K562 (cell line): ENCODE data around the gene HSP90AA1. TPM values are rescaled to one million over a fixed set of nuclear protein-coding genes. Genes with fewer than 3 reads are reported as not detected.

ENCODE experiments used
- ARID1B ChIP-seq: fragments of 450-650 bp; IDR thresholded peaks from 2 replicates; pipeline ENCODE4 v1.6.1; 2016; ENCODE audit warnings: antibody characterized with exemption, mild to moderate bottlenecking, inconsistent platforms
- CHAMP1 ChIP-seq: fragments of 450-650 bp; IDR thresholded peaks from 2 replicates; pipeline ENCODE4 v1.6.1; 2016; ENCODE audit warnings: mild to moderate bottlenecking
- ELK3 ChIP-seq: fragments of 450-650 bp; formaldehyde crosslinking; IDR thresholded peaks from 2 replicates; pipeline ENCODE4 v1.4.0; 2020; ENCODE audit warnings: mild to moderate bottlenecking
- EP300 ChIP-seq: IDR thresholded peaks from 2 replicates; pipeline ENCODE4 v1.6.1; 2012; ENCODE audit warnings: low read length, improper control_type of control experiment
- EP400 ChIP-seq: fragments of 450-650 bp; IDR thresholded peaks from 2 replicates; pipeline ENCODE4 v1.6.1; 2017; ENCODE audit warnings: antibody characterized with exemption, mild to moderate bottlenecking, moderate library complexity
- ETV5 ChIP-seq: sonication (generic); formaldehyde crosslinking; IDR thresholded peaks from 2 replicates; pipeline ENCODE4 v1.4.0; 2020; ENCODE audit warnings: low read depth, mild to moderate bottlenecking, missing genetic modification reagents
- FOXJ3 ChIP-seq: sonication (generic); formaldehyde crosslinking; IDR thresholded peaks from 2 replicates; pipeline ENCODE4 v1.4.0; 2020; ENCODE audit warnings: mild to moderate bottlenecking, missing genetic modification reagents
- HDAC6 ChIP-seq: IDR thresholded peaks from 2 replicates; pipeline ENCODE4 v1.6.1; 2012; ENCODE audit warnings: low read depth, mild to moderate bottlenecking, control low read depth, inconsistent platforms, low read length, moderate library complexity
- NCOR1 ChIP-seq: fragments of 450-650 bp; IDR thresholded peaks from 2 replicates; pipeline ENCODE4 v1.6.1; 2016; ENCODE audit warnings: mild to moderate bottlenecking, moderate library complexity
- TFAM ChIP-seq: fragments of 250-450 bp; sonication (Bioruptor Pico); conservative IDR thresholded peaks from 2 replicates; pipeline ENCODE4 v1.5.0; 2021; ENCODE audit warnings: mild to moderate bottlenecking, moderate library complexity
- ZFPM2 ChIP-seq: fragments of 250-450 bp; sonication (Bioruptor Pico); IDR thresholded peaks from 2 replicates; pipeline ENCODE4 v1.5.1; 2022; ENCODE audit warnings: mild to moderate bottlenecking
- ZNF197 ChIP-seq: fragments of 200-800 bp; sonication (Bioruptor generic); IDR thresholded peaks from 2 replicates; pipeline ENCODE4 v1.6.1; 2016; ENCODE audit warnings: low read depth, missing genetic modification characterization, missing compliant biosample characterization
- ZNF398 ChIP-seq: fragments of 250-450 bp; sonication (Bioruptor Pico); IDR thresholded peaks from 2 replicates; pipeline ENCODE4 v1.8.0; 2021; ENCODE audit warnings: moderate library complexity, mild to moderate bottlenecking, inconsistent platforms
- ZNF449 ChIP-seq: fragments of 250-450 bp; sonication (Bioruptor Pico); IDR thresholded peaks from 2 replicates; pipeline ENCODE4 v1.8.0; 2022; ENCODE audit warnings: moderate library complexity, mild to moderate bottlenecking, inconsistent platforms
- ZNF512 ChIP-seq: IDR thresholded peaks from 2 replicates; pipeline ENCODE4 v1.6.1; 2016; ENCODE audit warnings: missing genetic modification characterization, missing compliant biosample characterization
- polyA plus RNA-seq, 8 experiments: library from polyadenylated mRNA; depleted of rRNA in 4 of 8; stranded (reverse) in 5 of 8; unstranded in 3 of 8; fragments of >200 nt; fragmentation: Nextera tagmentation in 2 of 8; fragmentation: Illumina TruSeq in 1 of 8; extraction: Ambion mirVana in 2 of 8; extraction: Trizol in 1 of 8; gene quantifications; 2 replicates each; pipeline versions ENCODE4 v1.2.1 to v1.2.3, GENCODE V29; 2011 to 2014; ENCODE audit warnings: inconsistent platforms in 1 of 8, missing spikeins in 1 of 8
- total RNA-seq, 7 experiments: library from RNA; depleted of rRNA in 6 of 7; stranded (reverse); fragments of >200 nt in 6 of 7; fragmentation: Illumina TruSeq in 2 of 7; extraction: Trizol in 2 of 7; gene quantifications; 2 replicates each; pipeline versions ENCODE4 v1.2.1 to v1.2.3, GENCODE V29; 2011 to 2021; ENCODE audit warnings: low replicate concordance in 1 of 7

The HSP90AA1 gene
- total and polyA plus RNA-seq, 9 of the 15 experiments (the other 6 are each of a cell fraction or from before 2014, with no cell fraction given), result 377 to 1,731 (median 879) TPM

GRCh38 chr14:102086972-102087761, at the start of gene HSP90AA1 (continued):
- TF ChIP-seq ZNF197 (CRISPR knock-in tag) (peak; percentile 55; the same call in 1 of the 2 replicates), EP400 (peak; percentile 69), ZNF512 (tag) (no peak), EP300 (peak; percentile 65), FOXJ3 (CRISPR knock-in tag) (no peak), ZNF449 (CRISPR knock-in tag) (no peak), ZFPM2 (CRISPR knock-in tag) (no peak), ETV5 (CRISPR knock-in tag) (peak; percentile 70), ELK3 (CRISPR knock-in tag) (no peak), ZNF398 (CRISPR knock-in tag) (no peak), NCOR1 (peak; percentile 63), TFAM (CRISPR knock-in tag) (no peak), ARID1B (0 out of 2 replicates have a peak, but pooled peaks have one; percentile 6), CHAMP1 (no peak), HDAC6 (no peak)
